Panc1 (cell line): ENCODE results near the gene C12orf50.

Experiments used
- CTCF ChIP-seq: fragments of 450-650 bp; IDR thresholded peaks from 2 replicates; pipeline ENCODE4 v1.5.1; 2017; ENCODE audit warnings: mild to moderate bottlenecking
- POLR2AphosphoS5 ChIP-seq: IDR thresholded peaks from 2 replicates; pipeline ENCODE4 v1.6.1; 2012; ENCODE audit warnings: mild to moderate bottlenecking, low read depth, low read length, moderate library complexity
- REST ChIP-seq, 2 experiments: IDR thresholded peaks; 2 replicates each; pipeline ENCODE4 v1.6.1; 2011 to 2012; ENCODE audit warnings: low read depth in 2 of 2, control low read depth in 1 of 2, low read length in 1 of 2, mild to moderate bottlenecking in 1 of 2, moderate library complexity in 1 of 2; ENCODE audit not compliant: insufficient read depth in 1 of 2
- SIN3A ChIP-seq: IDR thresholded peaks from 2 replicates; pipeline ENCODE4 v1.6.1; 2012; ENCODE audit warnings: low read depth, mild to moderate bottlenecking, low read length, moderate library complexity, borderline replicate concordance; ENCODE audit not compliant: insufficient read depth

GRCh38 chr12:87985069-87985675, 44.0 kb downstream of the C12orf50 start:
- no peak for TF ChIP-seq CTCF
- TF ChIP-seq SIN3A: no peak
- no peak for TF ChIP-seq REST (IDR thresholded peaks at IDR 0.05; ENCODE audit: insufficient read depth in 1 of 2, low read depth in 2 of 2, low read length in 1 of 2)
- TF ChIP-seq POLR2AphosphoS5: no peak
